GM20431 (cell line): Measurements from ENCODE around the gene PHOSPHO2.
"Not testable (repeated sequence)": the region's sequence is repeated elsewhere in the genome, so short reads cannot be mapped to it uniquely, and the experiment has no call there.

Experiments
- in situ Hi-C: fragments of 300-500 bp; cut with MseI, MboI; formaldehyde crosslinking; loops from one replicate; pipeline ENCODE4 v1.15.0; 2020; ENCODE audit warnings: low sequenced_read_pairs; ENCODE audit not compliant: unreplicated experiment

PHOSPHO2 gene

GRCh38 chr2:169683425-169684134 is 10.7 kb upstream of the PHOSPHO2 start:
- in situ Hi-C loops, result no loop called here

GRCh38 chr2:169684135-169684565 is 10.1 kb upstream of the PHOSPHO2 start:
- in situ Hi-C loops, result no loop called here

GRCh38 chr2:169684712-169685111 is 9.6 kb upstream of the PHOSPHO2 start:
- in situ Hi-C loops, result not testable (repeated sequence)

GRCh38 chr2:169686825-169687224 is 7.4 kb upstream of the PHOSPHO2 start:
- in situ Hi-C loops, result not testable (repeated sequence)

GRCh38 chr2:169687943-169688342 is 6.3 kb upstream of the PHOSPHO2 start:
- in situ Hi-C loops, result not testable (repeated sequence)

DNA sequence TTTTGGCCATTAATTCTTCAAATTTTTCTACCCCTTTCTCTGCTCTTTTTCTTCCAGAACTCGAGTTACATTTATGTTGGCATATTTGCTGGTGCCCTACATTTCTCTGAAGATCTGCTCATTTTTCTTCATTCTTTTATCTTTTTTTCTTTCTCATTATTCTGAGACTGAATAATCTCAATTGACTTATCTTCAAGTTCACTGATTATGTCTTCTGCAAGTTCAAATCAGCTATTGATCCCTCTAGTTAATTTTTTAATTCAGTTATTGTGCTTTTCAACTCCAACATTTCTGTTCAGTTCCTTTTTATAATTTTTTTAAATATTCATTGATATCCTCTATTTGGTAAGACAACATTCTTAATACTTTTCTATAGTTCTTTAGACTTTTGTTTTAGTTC is 3.3 kb upstream of the PHOSPHO2 start:
- in situ Hi-C loops, result no loop called here

DNA sequence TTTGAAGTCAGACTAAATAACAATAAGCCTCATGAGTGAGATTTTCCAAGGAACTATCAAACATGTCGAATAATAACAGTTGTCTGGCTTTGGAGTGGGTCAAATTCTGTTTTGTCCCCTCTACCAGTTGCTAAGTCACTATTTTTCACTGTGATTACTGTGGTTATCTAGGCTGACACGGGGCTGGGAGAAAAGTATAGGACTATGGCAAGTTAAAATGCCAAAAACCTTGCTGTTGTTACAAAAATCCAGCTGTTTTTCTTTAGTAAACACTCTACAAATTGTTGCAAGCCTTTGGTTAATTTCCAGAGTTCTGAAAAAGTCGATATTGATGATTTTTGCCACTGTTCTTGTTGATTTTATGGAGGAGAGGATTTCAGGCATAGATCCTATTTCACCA is 1.6 kb upstream of the PHOSPHO2 start:
- in situ Hi-C loops, result no loop called here

- in situ Hi-C loops, result no loop called here
These were observed 909 bp upstream of the PHOSPHO2 start for GRCh38 chr2:169693360-169693759.

DNA sequence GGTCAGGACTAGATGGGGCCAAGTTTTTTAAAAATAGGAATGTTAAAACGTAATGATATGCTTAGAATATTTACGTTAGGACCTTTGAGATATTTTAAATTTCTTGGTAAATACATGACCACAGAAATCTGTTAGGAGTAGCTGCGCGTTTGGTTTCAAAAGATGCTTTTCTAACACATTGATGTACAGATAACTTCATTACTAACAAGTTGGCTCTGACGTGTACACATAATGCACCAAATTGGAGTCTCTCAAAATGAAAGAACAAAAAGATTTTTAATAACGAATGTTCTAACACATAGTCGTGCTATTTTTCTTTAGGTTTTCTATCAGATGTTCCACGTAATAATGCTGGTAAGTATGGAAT is 608 bp downstream of the PHOSPHO2 start:
- in situ Hi-C loops, result no loop called here

DNA sequence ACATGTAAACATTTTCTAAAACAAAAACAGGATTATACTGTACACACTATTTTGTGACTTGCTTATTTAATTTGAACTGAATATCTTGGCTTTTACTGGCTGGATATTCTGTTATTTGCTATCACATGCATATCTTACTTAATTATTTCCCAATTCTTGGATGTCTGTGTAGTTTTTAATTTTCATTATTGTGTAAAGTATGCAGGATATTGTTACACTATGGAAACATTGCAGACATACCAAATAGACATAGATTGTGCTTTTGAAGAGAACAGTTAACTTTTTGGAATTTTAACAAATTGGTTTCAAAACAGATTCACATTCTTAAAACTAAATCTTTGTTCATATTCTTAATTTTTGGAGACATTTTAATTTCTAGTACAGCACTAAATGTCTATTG is 2.1 kb downstream of the PHOSPHO2 start:
- in situ Hi-C loops, result no loop called here

DNA sequence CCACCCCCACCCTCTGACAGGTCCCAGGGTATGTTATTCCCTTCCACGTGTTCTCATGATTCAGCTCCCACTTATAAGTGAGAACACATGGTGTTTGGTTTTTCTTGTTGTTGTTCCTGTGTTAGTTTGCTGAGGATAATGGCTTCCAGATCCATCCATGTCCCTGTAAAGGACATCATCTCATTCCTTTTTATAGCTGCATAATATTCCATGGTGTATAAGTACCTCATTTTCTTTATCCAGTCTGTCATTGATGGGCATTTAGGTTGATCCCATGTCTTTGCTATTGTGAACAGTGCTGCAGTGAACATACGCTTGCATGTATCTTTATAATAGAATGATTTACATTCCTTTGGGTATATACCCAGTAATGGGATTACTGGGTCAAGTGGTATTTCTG is 4.9 kb downstream of the PHOSPHO2 start:
- in situ Hi-C loops, result not testable (repeated sequence)

- in situ Hi-C loops, result no loop called here
These were observed 8.7 kb downstream of the PHOSPHO2 start for GRCh38 chr2:169702996-169703395.

DNA sequence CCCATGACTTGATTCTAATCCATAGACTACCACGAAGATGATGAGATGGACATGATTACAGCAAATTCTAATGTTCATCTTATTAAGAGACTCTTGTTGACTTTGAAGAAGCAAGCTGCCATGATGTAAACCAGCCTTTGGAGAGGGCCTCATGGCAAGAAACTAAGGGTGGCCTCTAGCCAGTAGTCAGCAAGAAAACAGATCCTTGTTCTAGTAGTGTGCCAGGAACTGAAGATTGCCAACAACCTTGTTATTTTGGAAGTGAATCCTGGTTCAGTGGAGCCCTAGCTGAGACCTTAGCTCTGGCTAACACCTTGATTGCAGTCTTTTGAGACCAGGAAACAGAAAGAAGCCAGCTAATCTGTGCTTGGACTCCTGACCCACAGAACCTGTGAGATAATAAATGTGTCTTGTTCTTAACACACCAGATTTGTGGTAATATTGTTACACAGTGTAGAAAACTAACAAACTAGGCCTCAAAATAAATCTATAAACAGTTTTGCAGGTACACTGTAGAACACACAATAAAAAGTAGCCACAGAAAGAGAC is 10.0 kb downstream of the PHOSPHO2 start:
- in situ Hi-C loops, result no loop called here

DNA sequence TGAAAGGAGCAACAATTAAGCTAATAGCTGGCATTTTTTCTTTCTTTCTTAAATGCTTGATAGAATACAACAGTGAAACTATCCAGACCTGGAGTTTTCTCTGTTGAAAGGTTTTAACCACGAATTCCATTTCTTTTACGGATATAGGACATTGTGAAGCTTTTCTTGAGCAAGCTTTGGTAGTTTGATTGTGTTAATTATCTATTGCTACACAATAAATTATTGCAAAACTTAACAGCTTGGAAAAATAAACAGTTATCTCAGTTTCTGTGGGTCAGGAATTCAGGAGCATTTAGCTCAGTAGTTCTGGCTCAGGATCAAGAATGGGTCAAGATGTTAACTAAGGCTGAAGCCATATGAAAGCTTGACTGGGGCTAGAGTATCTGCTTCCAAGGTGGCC is 11.7 kb downstream of the PHOSPHO2 start:
- in situ Hi-C loops, result no loop called here

DNA sequence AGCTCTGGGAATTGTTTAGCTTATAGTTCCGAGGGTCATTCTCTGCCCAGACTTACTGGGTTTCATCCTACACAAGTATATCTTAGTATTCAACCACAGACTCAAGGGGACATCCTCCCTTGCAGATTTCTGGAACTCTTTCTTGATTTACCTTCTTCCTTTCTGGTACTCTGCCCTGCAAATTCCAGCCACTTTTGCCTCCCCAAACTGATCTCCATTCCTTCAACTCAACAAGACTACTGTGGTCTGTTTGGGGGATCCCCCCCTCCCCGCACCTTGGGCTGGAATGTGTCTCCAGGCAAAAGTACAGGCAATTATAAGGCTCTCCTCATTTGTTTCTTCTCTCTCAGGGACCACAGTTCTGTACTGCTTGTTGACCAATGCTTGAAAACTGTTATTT is 13.4 kb downstream of the PHOSPHO2 start:
- in situ Hi-C loops, result no loop called here

GRCh38 chr2:169709331-169709730 is 15.1 kb downstream of the PHOSPHO2 start:
- in situ Hi-C loops, result no loop called here

DNA sequence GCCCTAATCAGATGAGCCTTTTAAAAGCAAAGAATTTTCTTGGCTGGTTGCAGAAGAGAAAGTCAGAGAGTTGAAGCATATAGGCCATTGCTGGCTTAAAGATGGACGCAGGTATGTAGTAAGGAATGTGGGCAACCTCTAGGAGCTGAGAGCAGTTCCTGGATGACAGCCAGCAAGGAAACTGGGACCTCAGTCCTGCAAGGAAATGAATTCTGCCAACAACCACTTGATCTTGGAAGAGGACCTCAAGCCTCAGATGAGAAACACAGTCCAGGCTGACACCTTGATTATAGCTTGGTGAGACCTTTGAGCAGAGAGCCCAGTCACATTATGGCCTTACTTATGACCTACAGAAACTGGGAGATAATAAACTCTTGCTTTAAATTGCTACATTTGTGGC is 15.7 kb downstream of the PHOSPHO2 start:
- in situ Hi-C loops, result no loop called here

DNA sequence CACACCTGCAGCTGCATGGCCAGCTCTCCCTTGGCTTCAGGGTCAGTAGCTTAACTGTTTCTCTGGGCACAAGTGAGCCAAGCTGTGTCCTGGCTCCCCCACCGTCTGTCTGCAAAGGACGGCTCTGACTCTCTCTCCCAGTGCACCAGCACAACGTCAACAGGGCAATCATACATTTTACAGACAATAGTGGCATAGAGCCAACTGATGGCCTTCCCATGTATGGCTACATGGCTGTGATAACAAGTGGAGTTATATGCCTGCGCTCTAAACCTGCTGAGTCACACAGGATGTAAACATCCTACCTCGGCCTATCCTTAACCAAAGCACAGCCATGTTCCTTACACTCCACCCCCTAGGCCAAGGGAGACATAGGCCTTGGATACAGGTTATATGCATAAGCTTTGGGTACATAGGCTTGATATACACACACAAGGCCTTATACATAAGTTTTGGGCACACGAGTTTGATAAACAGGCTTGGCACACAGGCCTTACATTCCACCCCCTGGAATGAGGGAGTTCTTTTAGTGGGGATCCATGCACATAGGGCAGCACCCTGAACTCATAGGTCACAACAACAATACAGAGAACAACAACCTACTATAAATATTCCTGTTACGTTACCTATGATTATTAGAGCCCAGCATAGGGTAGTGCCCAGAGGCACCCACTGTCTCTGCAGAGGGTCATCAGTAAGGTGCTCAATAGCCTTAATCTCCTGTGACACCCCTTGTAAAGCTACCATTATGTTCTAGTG is 17.7 kb downstream of the PHOSPHO2 start:
- in situ Hi-C loops, result no loop called here

- in situ Hi-C loops, result no loop called here
These were observed 18.5 kb downstream of the PHOSPHO2 start for GRCh38 chr2:169712791-169713227.

DNA sequence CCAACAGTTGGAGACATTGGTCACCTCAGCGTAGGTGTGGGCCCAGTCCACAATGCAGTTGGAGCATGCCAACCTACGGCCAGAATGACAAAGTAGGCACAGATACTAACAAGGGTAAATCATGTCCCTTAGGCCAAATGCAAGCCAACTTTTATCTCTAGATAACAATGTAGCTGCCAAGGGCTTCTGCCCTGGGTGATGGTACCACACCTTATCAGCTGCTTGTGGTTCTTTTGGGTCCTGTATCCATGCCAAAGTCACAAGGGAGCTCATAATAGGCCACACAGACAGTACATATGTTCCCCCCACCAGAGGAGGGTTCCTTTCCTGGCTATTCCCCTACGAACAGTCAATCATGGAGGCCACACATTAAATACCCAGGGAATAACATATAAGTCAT is 19.1 kb downstream of the PHOSPHO2 start:
- in situ Hi-C loops, result no loop called here

GRCh38 chr2:169714699-169715098 is 20.4 kb downstream of the PHOSPHO2 start:
- in situ Hi-C loops, result no loop called here
